Lung (tissue), 12 donors: Measurements from ENCODE around the gene RASA3. TPM values are rescaled to one million over a fixed set of nuclear protein-coding genes. Genes with fewer than 3 reads are reported as not detected.
"Not testable (repeated sequence)": the region's sequence is repeated elsewhere in the genome, so short reads cannot be mapped to it uniquely, and the experiment has no call there.

Source experiments
- ATAC-seq: fragments of 200-7000 bp; cut with Tn5 transposase; one replicate; pipeline ENCODE4 v1.9.1; 2020; ENCODE audit warnings: moderate number of reproducible peaks; ENCODE audit not compliant: insufficient read depth, low FRiP score
- DNase-seq, 3 donors: peaks; one replicate each; pipeline ENCODE4 v3.0.0-alpha.2; 2013 to 2017
- H3K27ac ChIP-seq, 2 donors: one replicate each; pipeline ENCODE4 v1.5.1; 2013; ENCODE audit warnings: mild to moderate bottlenecking in 2 of 2, moderate library complexity in 2 of 2, control low read depth in 1 of 2, inconsistent platforms in 1 of 2, low read depth in 1 of 2, low read length in 1 of 2
- H3K27me3 ChIP-seq, 3 donors: one replicate each; pipeline ENCODE4 v1.5.1; 2013; ENCODE audit warnings: low read length in 2 of 3; ENCODE audit not compliant: control insufficient read depth in 3 of 3, insufficient read depth in 3 of 3
- H3K36me3 ChIP-seq, 4 donors: one replicate each; pipeline ENCODE4 v1.5.1; 2013; ENCODE audit warnings: low read length in 4 of 4, mild to moderate bottlenecking in 1 of 4, moderate library complexity in 1 of 4; ENCODE audit not compliant: control insufficient read depth in 4 of 4, insufficient read depth in 4 of 4
- H3K4me1 ChIP-seq, 5 donors: one replicate each; pipeline ENCODE4 v1.5.1; 2013; ENCODE audit warnings: low read length in 5 of 5, mild to moderate bottlenecking in 2 of 5, moderate library complexity in 1 of 5; ENCODE audit not compliant: control insufficient read depth in 5 of 5, insufficient read depth in 5 of 5
- H3K4me3 ChIP-seq: one replicate; pipeline ENCODE4 v1.5.1; 2013; ENCODE audit warnings: mild to moderate bottlenecking, control low read depth, moderate library complexity
- H3K9ac ChIP-seq, 2 donors: one replicate each; pipeline ENCODE4 v1.5.1; 2013; ENCODE audit warnings: low read length in 2 of 2, control low read depth in 1 of 2; ENCODE audit not compliant: insufficient read depth in 1 of 2
- H3K9me3 ChIP-seq, 4 donors: one replicate each; pipeline ENCODE4 v1.5.1; 2013; ENCODE audit warnings: low read length in 3 of 4, mild to moderate bottlenecking in 1 of 4, moderate library complexity in 1 of 4; ENCODE audit not compliant: control insufficient read depth in 4 of 4, insufficient read depth in 3 of 4
- WGBS, 2 donors: extraction: QIAGEN DNeasy Blood & Tissue Kit; methylation state at CpG; one replicate each; pipeline ENCODE4 v1.1.7; 2013; 5-methylcytosine and 5-hydroxymethylcytosine counted together
- polyA plus RNA-seq, 2 donors: library from polyadenylated mRNA; stranded (reverse); fragments of 200-250 nt; gene quantifications; one replicate each; pipeline ENCODE4 v1.2.1, GENCODE V29; 2013
- total RNA-seq, 2 donors: library from RNA; depleted of rRNA in 1 of 2; stranded (reverse); fragments of >200 nt in 1 of 2; gene quantifications; one replicate each; pipeline ENCODE4 v1.2.1, GENCODE V29; 2014 to 2021
- TF ChIP-seq, protein P1 (sequence below): IDR thresholded peaks from 2 replicates; pipeline ENCODE4 v1.5.1; 2012; ENCODE audit warnings: mild to moderate bottlenecking; ENCODE audit errors: control extremely low read depth, extremely low read depth
- donor health status: control.
- donor health status: control.
- donor health status: Bipolar disorder and iron deficiency.
- donor health status: healthy.
- donor health status: DM: yes; HTN: yes; CAD: no.

RASA3 gene
- total and polyA plus RNA-seq, 4 donors = 7.4 to 22.8 (median 16.2) TPM

DNA sequence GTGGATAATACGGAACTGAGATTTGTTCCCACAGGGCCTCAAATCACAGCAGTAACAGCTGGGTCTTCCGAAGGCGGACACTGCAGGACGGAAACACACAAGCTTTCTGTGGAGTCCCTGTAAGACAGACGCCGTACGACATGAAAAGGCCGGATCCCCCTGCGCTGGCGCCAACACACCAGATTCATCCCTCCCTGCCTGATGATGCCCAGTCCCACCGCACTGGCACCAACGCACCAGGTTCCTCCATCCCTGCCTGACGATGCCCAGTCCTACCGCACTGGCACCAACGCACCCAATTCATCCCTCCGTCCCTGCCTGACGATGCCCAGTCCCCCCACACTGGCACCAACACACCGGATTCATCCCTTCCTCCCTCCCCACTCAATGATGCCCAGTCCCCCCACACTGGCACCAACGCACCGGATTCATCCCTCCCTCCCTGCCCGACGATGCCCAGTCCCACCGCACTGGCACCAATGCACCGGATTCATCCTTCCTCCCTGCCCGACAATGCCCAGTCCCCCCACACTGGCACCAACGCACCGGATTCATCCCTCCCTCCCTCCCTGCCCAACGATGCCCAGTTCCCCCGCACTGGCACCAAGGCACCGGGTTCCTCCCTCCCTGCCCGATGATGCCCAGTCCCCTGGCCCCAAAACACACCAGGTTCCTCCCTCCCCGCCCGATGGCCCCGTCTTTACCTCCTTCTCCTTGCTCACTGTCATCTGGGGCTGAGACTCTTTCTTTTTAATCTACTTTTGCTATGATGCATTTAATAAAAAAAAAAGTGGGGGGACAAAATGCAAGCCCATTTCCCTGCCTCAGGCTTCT, 55.1 kb downstream of the RASA3 start:
- H3K27ac ChIP-seq = no peak overlapping the region
- 89 to 90% methylated on average over 33 to 34 of the region's 34 CpGs for WGBS, 2 donors
- H3K27me3 ChIP-seq = no peaks in the 10 kb centered on the region
- peak in 1 of 3 donors; percentile 5 for DNase-seq
- H3K9ac ChIP-seq = peak overlapping the region in 1 of 2 donors; percentile 13
- peaks cover 0 to 6% (median 2%) of the 10 kb centered on the region in 4 donors for H3K36me3 ChIP-seq
- H3K4me3 ChIP-seq = no peak overlapping the region
- H3K9me3 ChIP-seq = no peaks in the 10 kb centered on the region
- TF ChIP-seq, protein P1, sequence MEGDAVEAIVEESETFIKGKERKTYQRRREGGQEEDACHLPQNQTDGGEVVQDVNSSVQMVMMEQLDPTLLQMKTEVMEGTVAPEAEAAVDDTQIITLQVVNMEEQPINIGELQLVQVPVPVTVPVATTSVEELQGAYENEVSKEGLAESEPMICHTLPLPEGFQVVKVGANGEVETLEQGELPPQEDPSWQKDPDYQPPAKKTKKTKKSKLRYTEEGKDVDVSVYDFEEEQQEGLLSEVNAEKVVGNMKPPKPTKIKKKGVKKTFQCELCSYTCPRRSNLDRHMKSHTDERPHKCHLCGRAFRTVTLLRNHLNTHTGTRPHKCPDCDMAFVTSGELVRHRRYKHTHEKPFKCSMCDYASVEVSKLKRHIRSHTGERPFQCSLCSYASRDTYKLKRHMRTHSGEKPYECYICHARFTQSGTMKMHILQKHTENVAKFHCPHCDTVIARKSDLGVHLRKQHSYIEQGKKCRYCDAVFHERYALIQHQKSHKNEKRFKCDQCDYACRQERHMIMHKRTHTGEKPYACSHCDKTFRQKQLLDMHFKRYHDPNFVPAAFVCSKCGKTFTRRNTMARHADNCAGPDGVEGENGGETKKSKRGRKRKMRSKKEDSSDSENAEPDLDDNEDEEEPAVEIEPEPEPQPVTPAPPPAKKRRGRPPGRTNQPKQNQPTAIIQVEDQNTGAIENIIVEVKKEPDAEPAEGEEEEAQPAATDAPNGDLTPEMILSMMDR = no peak
- H3K4me1 ChIP-seq = peaks cover 0 to 14% (median 5%) of the 10 kb centered on the region in 5 donors
- no peak for ATAC-seq

DNA sequence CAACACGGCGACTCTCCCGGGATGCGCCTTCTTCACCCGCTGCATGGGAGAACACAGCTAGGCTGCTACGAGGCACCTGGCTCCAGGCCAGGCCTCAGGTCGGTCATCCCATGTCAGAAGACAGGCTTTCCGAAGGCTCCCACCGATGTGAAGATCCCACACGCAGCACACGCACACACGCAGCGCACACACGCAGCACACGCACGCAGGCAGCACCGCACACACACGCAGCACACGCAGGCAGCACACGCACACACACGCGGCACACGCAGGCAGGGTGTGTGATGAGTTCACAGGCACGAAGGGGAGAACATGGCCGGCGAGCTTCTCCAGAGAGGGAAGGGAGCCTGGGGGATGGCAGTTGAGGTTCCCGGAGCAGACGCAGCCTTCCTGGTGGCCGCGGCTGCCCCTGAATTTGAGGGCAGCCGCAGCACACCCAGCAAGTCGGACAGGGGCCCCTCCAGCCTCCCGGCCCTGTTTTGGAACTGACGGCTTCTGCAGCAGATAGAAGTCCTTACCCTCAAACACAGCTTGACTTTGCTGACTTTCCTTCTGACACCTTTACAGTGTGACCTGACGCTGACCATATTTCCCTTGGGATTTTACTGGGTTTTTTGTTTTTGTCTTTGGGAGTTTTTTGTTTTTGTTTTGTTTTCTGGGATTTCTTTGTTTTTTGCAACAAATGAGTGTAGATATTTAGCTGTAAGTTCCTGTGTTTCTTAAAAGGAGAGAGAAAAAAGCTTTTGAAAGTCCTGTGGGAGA, 55.9 kb downstream of the RASA3 start:
- Histone ChIP-seq H3K4me1 (peaks cover 0 to 20% (median 5%) of the 10 kb centered on the region in 5 donors), H3K9me3 (no peaks in the 10 kb centered on the region), H3K27ac (no peak overlapping the region), H3K36me3 (peaks cover 0 to 6% (median 2%) of the 10 kb centered on the region in 4 donors), H3K27me3 (no peaks in the 10 kb centered on the region), H3K9ac (peak overlapping the region in 1 of 2 donors; percentile 13), H3K4me3 (no peak overlapping the region)
- TF ChIP-seq, protein P1 = no peak
- 95 to 96% methylated on average over 35 of the region's 35 CpGs for WGBS, 2 donors
- DNase-seq (peak; percentile 52 to 69 (median 55)), ATAC-seq (no peak)

DNA sequence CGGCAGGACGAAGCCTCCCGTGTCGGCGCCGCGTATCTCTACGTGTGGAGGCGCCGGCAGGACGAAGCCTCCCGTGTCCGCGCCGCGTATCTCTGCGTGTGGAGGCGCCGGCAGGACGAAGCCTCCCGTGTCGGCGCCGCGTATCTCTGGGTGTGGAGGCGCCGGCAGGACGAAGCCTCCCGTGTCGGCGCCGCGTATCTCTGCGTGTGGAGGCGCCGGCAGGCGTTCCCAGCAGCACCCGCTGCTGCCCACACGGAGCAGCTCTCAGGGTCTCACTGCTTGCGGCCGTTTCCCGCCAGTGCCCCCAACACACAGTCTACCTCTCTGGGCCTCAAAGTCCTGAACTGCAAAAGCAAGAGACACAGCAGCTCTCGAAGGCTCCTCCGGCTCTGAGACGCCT, 56.6 kb downstream of the RASA3 start:
- not testable (repeated sequence) for H3K4me3 ChIP-seq, ATAC-seq, H3K9ac ChIP-seq, H3K36me3 ChIP-seq, H3K9me3 ChIP-seq, H3K27me3 ChIP-seq, H3K27ac ChIP-seq, DNase-seq
- 97 to 98% methylated on average over 45 of the region's 45 CpGs for WGBS, 2 donors
- peaks cover 0 to 24% (median 5%) of the 10 kb centered on the region in 5 donors for H3K4me1 ChIP-seq

DNA sequence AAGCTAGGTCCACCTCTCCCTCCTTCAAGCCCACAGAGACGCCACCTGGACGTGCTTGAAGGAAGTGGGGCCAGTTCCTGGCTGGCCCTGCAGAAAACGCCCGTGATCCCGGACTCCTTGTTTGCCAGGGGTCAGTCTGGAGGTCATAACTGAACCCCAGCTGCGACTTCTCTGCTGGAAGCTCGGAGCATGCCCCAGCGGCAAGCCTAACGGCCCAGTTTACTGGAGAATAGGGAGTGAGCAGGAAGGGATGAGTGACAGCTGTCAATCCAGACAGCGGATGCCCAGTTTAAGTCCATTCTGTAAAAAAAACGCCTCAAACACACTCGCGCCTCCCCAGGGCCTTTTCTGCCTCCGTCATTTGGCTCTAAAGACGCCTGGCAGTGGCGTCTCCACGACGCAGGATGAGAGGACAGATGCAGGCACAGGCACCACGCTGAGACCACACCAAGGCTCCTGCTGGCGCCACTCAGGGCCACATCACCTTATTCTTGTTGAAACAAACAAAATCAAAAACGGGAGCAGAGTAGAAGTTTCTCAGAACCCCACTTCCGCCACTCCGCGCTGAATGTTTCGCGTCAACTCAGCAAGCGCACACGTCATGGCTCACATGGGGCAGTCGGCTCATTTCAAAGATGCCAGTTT, 57.6 kb downstream of the RASA3 start:
- H3K4me3 ChIP-seq = no peak overlapping the region
- peaks cover 0 to 4% (median 1%) of the 10 kb centered on the region in 4 donors for H3K36me3 ChIP-seq
- TF ChIP-seq, protein P1 = no peak
- WGBS, 2 donors = 90 to 93% methylated on average over 29 of the region's 29 CpGs
- no peaks in the 10 kb centered on the region for H3K27me3 ChIP-seq
- peaks cover 0 to 24% (median 4%) of the 10 kb centered on the region in 5 donors for H3K4me1 ChIP-seq
- no peak overlapping the region for H3K27ac ChIP-seq
- H3K9me3 ChIP-seq = no peaks in the 10 kb centered on the region
- ATAC-seq = no peak
- no peak overlapping the region for H3K9ac ChIP-seq
- DNase-seq = no peak
